Endothelial cell of hepatic sinusoid (primary cell): ENCODE measurements around the gene LRP5.

Source experiments
- in situ Hi-C: cut with HindIII; loops from 2 replicates; pipeline ENCODE4 v1.10.0; 2017; ENCODE audit warnings: low sequenced_read_pairs

The LRP5 gene

GRCh38 chr11:68328374-68329091 is 16.1 kb downstream of the LRP5 start:
- in situ Hi-C loops: no loop called here

GRCh38 chr11:68329536-68329935 is 17.1 kb downstream of the LRP5 start:
- in situ Hi-C loops: no loop called here

GRCh38 chr11:68329978-68330699 is 17.7 kb downstream of the LRP5 start:
- in situ Hi-C loops: no loop called here

- in situ Hi-C loops: no loop called here
Measured at GRCh38 chr11:68330700-68331337, 18.4 kb downstream of the LRP5 start.

- in situ Hi-C loops: no loop called here
Measured at GRCh38 chr11:68331338-68331947, 19.1 kb downstream of the LRP5 start.

GRCh38 chr11:68332186-68332585 is 19.8 kb downstream of the LRP5 start:
- in situ Hi-C loops: no loop called here

- in situ Hi-C loops: no loop called here
Measured at GRCh38 chr11:68333173-68333572, 20.8 kb downstream of the LRP5 start.

GRCh38 chr11:68334923-68335322 is 22.5 kb downstream of the LRP5 start:
- in situ Hi-C loops: no loop called here

GRCh38 chr11:68335683-68336082 is 23.3 kb downstream of the LRP5 start:
- in situ Hi-C loops: no loop called here

- in situ Hi-C loops: no loop called here
Measured at GRCh38 chr11:68336716-68337115, 24.3 kb downstream of the LRP5 start.

GRCh38 chr11:68337399-68337835 is 25.0 kb downstream of the LRP5 start:
- in situ Hi-C loops: no loop called here

- in situ Hi-C loops: no loop called here
Measured at GRCh38 chr11:68338051-68338780, 25.8 kb downstream of the LRP5 start.

- in situ Hi-C loops: no loop called here
Measured at GRCh38 chr11:68340003-68340767, 27.8 kb downstream of the LRP5 start.

GRCh38 chr11:68340784-68341556 is 28.6 kb downstream of the LRP5 start:
- in situ Hi-C loops: no loop called here

GRCh38 chr11:68341557-68342458 is 29.4 kb downstream of the LRP5 start:
- in situ Hi-C loops: no loop called here

GRCh38 chr11:68342459-68343158 is 30.2 kb downstream of the LRP5 start:
- in situ Hi-C loops: no loop called here

- in situ Hi-C loops: no loop called here
Measured at GRCh38 chr11:68343761-68344256, 31.4 kb downstream of the LRP5 start.
